ENCODE data around the gene ZNF444.
A peak's percentile ranks its signal among the peaks of the same experiment; 100 is the strongest.

Gene ZNF444

GRCh38 chr19:56117376-56117884 lies 23.7 kb upstream of the ZNF444 start:
- CTCF ChIA-PET = interaction anchor here (1.1 kb wide), 1 partner anchor 10 kb away, joined by 5 read pairs; no protein-coding TSS in a partner anchor

DNA sequence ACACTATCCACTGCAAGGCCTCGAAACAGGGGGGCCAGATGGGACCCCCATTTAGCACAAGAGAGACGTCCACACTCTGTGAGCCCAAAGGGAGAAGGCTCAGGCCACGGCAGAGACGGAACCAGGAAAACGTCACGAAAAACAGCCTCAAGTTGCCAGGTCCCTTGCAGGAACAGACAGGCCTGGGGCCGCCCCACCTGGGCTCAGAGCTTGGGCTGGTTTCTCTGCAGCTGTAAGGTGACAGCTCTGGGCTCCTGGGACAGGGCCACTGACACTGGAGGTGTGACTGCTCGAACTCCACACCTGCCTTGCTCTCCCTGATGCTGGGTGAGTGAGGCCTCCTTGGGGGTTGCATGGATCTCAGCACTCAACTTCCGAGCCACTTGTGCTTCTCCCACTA lies 23.2 kb upstream of the ZNF444 start:
- no peak for DNase-seq
- Histone ChIP-seq H3K9me3 (ENCODE audit: control extremely low read depth in 1 of 5, control insufficient read depth in 4 of 5, insufficient read depth in 2 of 5, low read depth in 1 of 5, low read length in 4 of 5) (no peaks in the 10 kb centered on the region), H3K36me3 (ENCODE audit: control insufficient read depth in 4 of 4, insufficient read depth in 4 of 4, low read length in 3 of 4) (peaks cover 0 to 30% (median 8%) of the 10 kb centered on the region in 4 experiments), H3K27me3 (replicated peaks in 2 of 5; ENCODE audit: control insufficient read depth in 4 of 5, insufficient read depth in 5 of 5, low read length in 4 of 5) (no peaks in the 10 kb centered on the region), H3K4me1 (ENCODE audit: control extremely low read depth in 1 of 4, control insufficient read depth in 4 of 4, insufficient read depth in 4 of 4, low read length in 3 of 4) (peaks cover 10 to 76% (median 72%) of the 10 kb centered on the region in 4 experiments), H3K27ac (ENCODE audit: insufficient read depth in 1 of 2, low read depth in 1 of 2, low read length in 2 of 2, poor library complexity in 1 of 2, severe bottlenecking in 2 of 2) (no peak overlapping the region), H3K4me3 (ENCODE audit: control insufficient read depth in 1 of 7, extremely low read depth in 1 of 7, insufficient read depth in 4 of 7, low read depth in 2 of 7, low read length in 6 of 7) (no peak overlapping the region)
- WGBS (ENCODE audit: insufficient coverage) = 78% methylated on average over 9 of the region's 9 CpGs
- POLR2A ChIA-PET = interaction anchor here (0.6 kb wide), 1 partner anchor 230 kb away, joined by 3 read pairs; no protein-coding TSS in a partner anchor
- CTCF ChIA-PET = no interaction called here

More at GRCh38 chr19:56117376-56117884, 23.7 kb upstream of the ZNF444 start:
- no peak for DNase-seq
- WGBS (ENCODE audit: insufficient coverage) = 95% methylated on average over 13 of the region's 14 CpGs
- H3K4me1 ChIP-seq (ENCODE audit: control extremely low read depth in 1 of 4, control insufficient read depth in 4 of 4, insufficient read depth in 4 of 4, low read length in 3 of 4) = peaks cover 10 to 81% (median 76%) of the 10 kb centered on the region in 4 experiments
- no peak overlapping the region for H3K4me3 ChIP-seq (ENCODE audit: control insufficient read depth in 1 of 7, extremely low read depth in 1 of 7, insufficient read depth in 4 of 7, low read depth in 2 of 7, low read length in 6 of 7)
- no peak overlapping the region for H3K27ac ChIP-seq (ENCODE audit: insufficient read depth in 1 of 2, low read depth in 1 of 2, low read length in 2 of 2, poor library complexity in 1 of 2, severe bottlenecking in 2 of 2)
- POLR2A ChIA-PET = no interaction called here
- peaks cover 0 to 30% (median 8%) of the 10 kb centered on the region in 4 experiments for H3K36me3 ChIP-seq (ENCODE audit: control insufficient read depth in 4 of 4, insufficient read depth in 4 of 4, low read length in 3 of 4)
- H3K27me3 ChIP-seq (replicated peaks in 2 of 5; ENCODE audit: control insufficient read depth in 4 of 5, insufficient read depth in 5 of 5, low read length in 4 of 5) = no peaks in the 10 kb centered on the region
- no peaks in the 10 kb centered on the region for H3K9me3 ChIP-seq (ENCODE audit: control extremely low read depth in 1 of 5, control insufficient read depth in 4 of 5, insufficient read depth in 2 of 5, low read depth in 1 of 5, low read length in 4 of 5)

DNA sequence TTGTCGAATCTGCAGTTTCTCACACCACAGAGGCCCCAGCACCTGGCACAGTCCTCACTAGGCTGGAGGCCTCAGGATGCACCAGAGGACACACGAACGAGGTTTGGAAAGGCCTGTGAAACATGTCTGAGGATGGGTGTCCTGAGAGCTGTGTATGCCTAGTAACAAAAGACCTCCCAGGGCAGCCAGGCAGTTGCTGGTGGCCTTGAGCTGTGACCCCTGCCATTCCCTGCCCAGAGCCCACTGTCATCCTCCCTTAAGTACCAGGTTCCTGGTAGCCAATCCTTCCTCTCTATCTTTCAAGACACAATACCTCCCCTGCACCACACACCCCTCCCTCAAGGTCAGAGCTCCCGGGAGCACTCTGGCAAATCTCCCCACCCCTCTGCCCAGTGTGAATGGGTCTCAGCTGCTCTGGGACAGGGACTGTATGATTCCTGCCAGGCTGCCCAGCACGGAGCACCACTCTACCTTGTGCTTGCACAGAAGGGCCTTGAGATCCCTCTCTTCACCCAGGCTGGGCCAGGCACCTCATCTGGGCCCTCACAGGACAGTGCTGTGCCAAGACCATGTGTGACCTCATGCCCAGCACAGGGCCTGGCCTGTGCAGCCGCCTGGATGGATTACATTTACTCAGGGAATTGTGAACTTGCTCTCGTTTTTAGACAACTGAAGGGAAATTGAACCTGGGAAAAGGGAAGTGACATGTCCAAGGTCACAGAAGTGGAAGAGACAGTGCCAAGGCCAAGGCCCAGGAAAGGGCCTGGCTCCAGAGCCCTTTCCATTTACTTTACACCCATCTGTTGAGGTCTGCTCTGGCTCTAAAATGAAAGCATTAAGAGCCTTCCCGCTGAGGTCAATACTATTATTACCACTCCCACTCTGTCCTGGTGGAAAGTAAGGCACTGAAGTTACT lies 22.2 kb upstream of the ZNF444 start:
- H3K36me3 ChIP-seq (ENCODE audit: control insufficient read depth in 4 of 4, insufficient read depth in 4 of 4, low read length in 3 of 4) = peaks cover 0 to 30% (median 8%) of the 10 kb centered on the region in 4 experiments
- ChIA-PET CTCF (interaction anchor here (0.8 to 2.1 kb wide), 6 partner anchors 11 to 191 kb away, joined by 3 to 7 read pairs (median 4); no protein-coding TSS in a partner anchor), POLR2A (interaction anchor here (0.8 to 1.1 kb wide), 2 partner anchors 14 to 16 kb away, joined by 3 read pairs; no protein-coding TSS in a partner anchor)
- H3K4me3 ChIP-seq (ENCODE audit: control insufficient read depth in 1 of 7, extremely low read depth in 1 of 7, insufficient read depth in 4 of 7, low read depth in 2 of 7, low read length in 6 of 7) = peak overlapping the region in 5 of 7 experiments; percentile 61 to 79 (median 74)
- H3K9me3 ChIP-seq (ENCODE audit: control extremely low read depth in 1 of 5, control insufficient read depth in 4 of 5, insufficient read depth in 2 of 5, low read depth in 1 of 5, low read length in 4 of 5) = no peaks in the 10 kb centered on the region
- peaks cover 10 to 66% (median 61%) of the 10 kb centered on the region in 4 experiments for H3K4me1 ChIP-seq (ENCODE audit: control extremely low read depth in 1 of 4, control insufficient read depth in 4 of 4, insufficient read depth in 4 of 4, low read length in 3 of 4)
- no peaks in the 10 kb centered on the region for H3K27me3 ChIP-seq (replicated peaks in 2 of 5; ENCODE audit: control insufficient read depth in 4 of 5, insufficient read depth in 5 of 5, low read length in 4 of 5)
- 49% methylated on average over 5 of the region's 8 CpGs for WGBS (ENCODE audit: insufficient coverage)
- peak overlapping the region; percentile 11 to 90 for H3K27ac ChIP-seq (ENCODE audit: insufficient read depth in 1 of 2, low read depth in 1 of 2, low read length in 2 of 2, poor library complexity in 1 of 2, severe bottlenecking in 2 of 2)
- no peak for DNase-seq

DNA sequence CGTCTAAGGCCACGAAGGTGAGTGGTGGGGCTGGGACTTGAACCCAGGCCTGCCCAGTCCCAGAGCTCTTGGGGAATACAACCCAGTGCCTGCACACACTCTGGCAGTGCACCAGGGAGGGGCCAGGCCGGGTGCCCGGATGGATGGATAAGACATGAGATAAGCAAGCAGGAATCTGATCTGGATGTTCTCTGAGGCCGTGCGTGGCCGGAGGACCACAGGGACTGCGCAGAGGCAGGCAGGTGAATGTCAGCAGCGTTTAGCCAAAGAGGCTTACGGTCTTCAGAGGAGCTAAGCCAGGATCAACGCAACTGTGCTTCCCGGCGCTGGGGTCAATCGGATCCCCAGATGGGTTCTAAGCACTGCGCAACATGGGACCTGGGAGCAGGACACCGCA lies 21.5 kb upstream of the ZNF444 start:
- CTCF ChIA-PET = interaction anchor here (1.0 to 2.1 kb wide), 4 partner anchors 11 to 42 kb away, joined by 3 to 7 read pairs (median 4); no protein-coding TSS in a partner anchor
- WGBS (ENCODE audit: insufficient coverage) = 39% methylated on average over 13 of the region's 16 CpGs
- DNase-seq = no peak
- Histone ChIP-seq H3K4me3 (ENCODE audit: control insufficient read depth in 1 of 7, extremely low read depth in 1 of 7, insufficient read depth in 4 of 7, low read depth in 2 of 7, low read length in 6 of 7) (peak overlapping the region in 6 of 7 experiments; percentile 53 to 79 (median 70)), H3K36me3 (ENCODE audit: control insufficient read depth in 4 of 4, insufficient read depth in 4 of 4, low read length in 3 of 4) (peaks cover 0 to 30% (median 8%) of the 10 kb centered on the region in 4 experiments), H3K27ac (ENCODE audit: insufficient read depth in 1 of 2, low read depth in 1 of 2, low read length in 2 of 2, poor library complexity in 1 of 2, severe bottlenecking in 2 of 2) (peak overlapping the region; percentile 83 to 90), H3K27me3 (replicated peaks in 2 of 5; ENCODE audit: control insufficient read depth in 4 of 5, insufficient read depth in 5 of 5, low read length in 4 of 5) (no peaks in the 10 kb centered on the region), H3K4me1 (ENCODE audit: control extremely low read depth in 1 of 4, control insufficient read depth in 4 of 4, insufficient read depth in 4 of 4, low read length in 3 of 4) (peaks cover 10 to 60% (median 55%) of the 10 kb centered on the region in 4 experiments), H3K9me3 (ENCODE audit: control extremely low read depth in 1 of 5, control insufficient read depth in 4 of 5, insufficient read depth in 2 of 5, low read depth in 1 of 5, low read length in 4 of 5) (no peaks in the 10 kb centered on the region)
- POLR2A ChIA-PET = interaction anchor here (1.1 kb wide), 1 partner anchor 14 kb away, joined by 3 read pairs; no protein-coding TSS in a partner anchor

GRCh38 chr19:56120002-56120370 lies 21.1 kb upstream of the ZNF444 start:
- H3K27me3 ChIP-seq (replicated peaks in 2 of 5; ENCODE audit: control insufficient read depth in 4 of 5, insufficient read depth in 5 of 5, low read length in 4 of 5) = no peaks in the 10 kb centered on the region

DNA sequence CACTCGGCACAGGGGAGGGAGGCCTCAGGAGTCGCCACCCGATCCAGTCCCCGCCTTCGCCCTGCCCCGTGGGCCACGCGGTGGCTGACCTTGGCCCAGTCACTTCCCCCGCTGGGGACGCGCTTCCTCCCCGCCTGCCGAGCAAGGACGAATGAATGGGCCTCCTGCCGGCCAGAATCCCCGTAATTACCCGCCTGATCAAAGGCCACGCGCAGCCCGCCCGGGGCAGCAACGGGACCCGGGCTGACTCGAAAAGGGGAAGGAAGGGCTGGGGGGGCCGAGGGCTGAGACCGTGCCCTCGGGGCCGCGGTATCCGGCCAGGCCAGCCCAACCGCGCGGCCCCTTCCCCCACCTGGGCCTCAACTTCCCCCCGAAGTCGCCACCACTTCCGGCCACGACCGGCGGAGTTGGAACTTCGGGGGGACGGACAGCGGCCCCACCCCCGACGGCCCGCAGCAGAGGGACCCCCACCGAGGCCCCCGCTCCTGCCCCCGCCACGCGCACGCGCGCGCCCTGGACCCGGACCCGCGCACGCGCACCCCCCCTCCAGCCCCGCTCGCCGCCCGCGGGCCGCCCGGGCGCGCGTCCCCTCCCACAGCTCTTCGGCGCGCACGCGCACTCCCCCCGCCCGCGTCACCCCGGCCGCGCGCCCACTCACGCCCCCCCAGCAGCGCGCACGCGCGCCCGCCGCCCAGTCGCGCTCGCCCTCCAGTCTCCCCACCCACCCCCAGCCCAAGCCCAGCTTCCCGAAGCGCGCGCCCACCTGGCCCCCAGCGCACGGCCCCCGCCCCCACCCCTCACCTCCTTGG lies 20.5 kb upstream of the ZNF444 start:
- WGBS (ENCODE audit: insufficient coverage) = 0% methylated on average over 43 of the region's 99 CpGs
- POLR2A ChIA-PET = interaction anchor here (1.0 to 1.8 kb wide), 7 partner anchors 8 to 54 kb away, joined by 3 to 9 read pairs (median 3); partner anchors contain the start of gene ZNF444
- DNase-seq = peak; percentile 92 to 98 (median 97)
- Histone ChIP-seq H3K4me3 (ENCODE audit: control insufficient read depth in 1 of 7, extremely low read depth in 1 of 7, insufficient read depth in 4 of 7, low read depth in 2 of 7, low read length in 6 of 7) (peak overlapping the region; percentile 53 to 81 (median 71)), H3K9me3 (ENCODE audit: control extremely low read depth in 1 of 5, control insufficient read depth in 4 of 5, insufficient read depth in 2 of 5, low read depth in 1 of 5, low read length in 4 of 5) (no peaks in the 10 kb centered on the region), H3K27ac (ENCODE audit: insufficient read depth in 1 of 2, low read depth in 1 of 2, low read length in 2 of 2, poor library complexity in 1 of 2, severe bottlenecking in 2 of 2) (peak overlapping the region; percentile 83 to 90), H3K36me3 (ENCODE audit: control insufficient read depth in 4 of 4, insufficient read depth in 4 of 4, low read length in 3 of 4) (peaks cover 0 to 28% (median 8%) of the 10 kb centered on the region in 4 experiments), H3K4me1 (ENCODE audit: control extremely low read depth in 1 of 4, control insufficient read depth in 4 of 4, insufficient read depth in 4 of 4, low read length in 3 of 4) (peaks cover 10 to 51% (median 47%) of the 10 kb centered on the region in 4 experiments), H3K27me3 (replicated peaks in 2 of 5; ENCODE audit: control insufficient read depth in 4 of 5, insufficient read depth in 5 of 5, low read length in 4 of 5) (no peaks in the 10 kb centered on the region)
- CTCF ChIA-PET = interaction anchor here (0.7 to 3.4 kb wide), 5 partner anchors 10 to 54 kb away, joined by 3 to 10 read pairs (median 4); no protein-coding TSS in a partner anchor

More at GRCh38 chr19:56120002-56120370, 21.1 kb upstream of the ZNF444 start:
- Histone ChIP-seq H3K27ac (ENCODE audit: insufficient read depth in 1 of 2, low read depth in 1 of 2, low read length in 2 of 2, poor library complexity in 1 of 2, severe bottlenecking in 2 of 2) (peak overlapping the region; percentile 83 to 90), H3K4me1 (ENCODE audit: control extremely low read depth in 1 of 4, control insufficient read depth in 4 of 4, insufficient read depth in 4 of 4, low read length in 3 of 4) (peaks cover 10 to 56% (median 51%) of the 10 kb centered on the region in 4 experiments), H3K36me3 (ENCODE audit: control insufficient read depth in 4 of 4, insufficient read depth in 4 of 4, low read length in 3 of 4) (peaks cover 0 to 30% (median 8%) of the 10 kb centered on the region in 4 experiments), H3K9me3 (ENCODE audit: control extremely low read depth in 1 of 5, control insufficient read depth in 4 of 5, insufficient read depth in 2 of 5, low read depth in 1 of 5, low read length in 4 of 5) (no peaks in the 10 kb centered on the region), H3K4me3 (ENCODE audit: control insufficient read depth in 1 of 7, extremely low read depth in 1 of 7, insufficient read depth in 4 of 7, low read depth in 2 of 7, low read length in 6 of 7) (peak overlapping the region; percentile 36 to 79 (median 66))
- WGBS (ENCODE audit: insufficient coverage) = 22% methylated on average over 5 of the region's 8 CpGs
- POLR2A ChIA-PET = interaction anchor here (1.8 kb wide), 1 partner anchor 8 kb away, joined by 9 read pairs; no protein-coding TSS in a partner anchor
- DNase-seq = no peak
- CTCF ChIA-PET = interaction anchor here (1.0 to 2.1 kb wide), 4 partner anchors 12 to 42 kb away, joined by 3 to 7 read pairs (median 4); no protein-coding TSS in a partner anchor
